Duodenal mucosa (tissue), 2 donors: ENCODE data around the gene TESK2.
A peak's percentile ranks its signal among the peaks of the same experiment; 100 is the strongest.

Source experiments
- H3K27ac ChIP-seq: one replicate; pipeline ENCODE4 v1.7.0; 2013; ENCODE audit warnings: low read depth, low read length
- H3K27me3 ChIP-seq, 2 donors: one replicate each; pipeline ENCODE4 v1.7.0; 2013; ENCODE audit warnings: low read length in 2 of 2, control low read depth in 1 of 2; ENCODE audit not compliant: insufficient read depth in 2 of 2, control insufficient read depth in 1 of 2
- H3K36me3 ChIP-seq, 2 donors: one replicate each; pipeline ENCODE4 v1.7.0; 2013; ENCODE audit warnings: low read length in 2 of 2, control low read depth in 1 of 2; ENCODE audit not compliant: insufficient read depth in 2 of 2, control insufficient read depth in 1 of 2
- H3K4me1 ChIP-seq, 2 donors: one replicate each; pipeline ENCODE4 v1.7.0; 2013; ENCODE audit warnings: low read length in 2 of 2, control low read depth in 1 of 2; ENCODE audit not compliant: insufficient read depth in 2 of 2, control insufficient read depth in 1 of 2
- H3K4me3 ChIP-seq, 2 donors: one replicate each; pipeline ENCODE4 v1.7.0; 2013; ENCODE audit warnings: low read length in 2 of 2, low read depth in 1 of 2
- H3K9ac ChIP-seq, 2 donors: one replicate each; pipeline ENCODE4 v1.7.0; 2013; ENCODE audit warnings: low read length in 2 of 2, low read depth in 1 of 2
- H3K9me3 ChIP-seq, 2 donors: one replicate each; pipeline ENCODE4 v1.7.0; 2013; ENCODE audit warnings: low read length in 2 of 2, control low read depth in 1 of 2; ENCODE audit not compliant: control insufficient read depth in 1 of 2

Gene TESK2

GRCh38 chr1:45446950-45447672 lies 43.9 kb downstream of the TESK2 start:
- Histone ChIP-seq H3K36me3 (no peaks in the 10 kb centered on the region), H3K9me3 (peaks cover 0 to 3% of the 10 kb centered on the region in 2 donors), H3K4me3 (peak overlapping the region in 1 of 2 donors; percentile 0), H3K27me3 (no peaks in the 10 kb centered on the region), H3K9ac (no peak overlapping the region), H3K4me1 (peaks cover 8 to 14% of the 10 kb centered on the region in 2 donors), H3K27ac (no peak overlapping the region)

DNA sequence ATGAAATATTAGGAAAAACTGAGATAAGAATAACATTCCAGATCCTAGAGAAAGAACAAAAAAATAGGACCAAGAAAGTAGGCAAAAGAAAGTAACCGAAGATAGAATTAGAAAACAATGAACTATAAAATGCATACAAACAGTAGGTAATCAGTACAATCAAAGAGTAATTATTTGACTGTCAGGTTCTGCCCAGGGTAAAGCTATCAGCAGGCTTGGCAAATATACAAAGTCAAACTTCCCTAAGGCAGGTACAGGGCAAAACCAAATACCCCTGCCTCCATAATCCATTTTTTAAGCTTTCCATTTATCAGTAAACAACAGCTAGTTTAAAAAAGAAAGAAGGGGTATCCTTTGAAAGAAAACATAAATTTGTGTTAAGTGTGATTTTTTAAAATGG lies 44.4 kb downstream of the TESK2 start:
- Histone ChIP-seq H3K9ac (no peak overlapping the region), H3K27ac (no peak overlapping the region), H3K27me3 (no peaks in the 10 kb centered on the region), H3K4me3 (peak overlapping the region in 1 of 2 donors; percentile 0), H3K4me1 (peaks cover 8 to 14% of the 10 kb centered on the region in 2 donors), H3K9me3 (peaks cover 0 to 3% of the 10 kb centered on the region in 2 donors), H3K36me3 (no peaks in the 10 kb centered on the region)

GRCh38 chr1:45444609-45445131 lies 46.3 kb downstream of the TESK2 start:
- Histone ChIP-seq H3K27ac (no peak overlapping the region), H3K9ac (no peak overlapping the region), H3K4me3 (no peak overlapping the region), H3K9me3 (peaks cover 0 to 3% of the 10 kb centered on the region in 2 donors), H3K27me3 (no peaks in the 10 kb centered on the region), H3K4me1 (peaks cover 8 to 14% of the 10 kb centered on the region in 2 donors), H3K36me3 (no peaks in the 10 kb centered on the region)

GRCh38 chr1:45443580-45444446 lies 47.1 kb downstream of the TESK2 start:
- peaks cover 0 to 3% of the 10 kb centered on the region in 2 donors for H3K9me3 ChIP-seq
- no peak overlapping the region for H3K4me3 ChIP-seq
- no peak overlapping the region for H3K9ac ChIP-seq
- peaks cover 8 to 14% of the 10 kb centered on the region in 2 donors for H3K4me1 ChIP-seq
- no peak overlapping the region for H3K27ac ChIP-seq
- no peaks in the 10 kb centered on the region for H3K27me3 ChIP-seq
- H3K36me3 ChIP-seq, result no peaks in the 10 kb centered on the region

DNA sequence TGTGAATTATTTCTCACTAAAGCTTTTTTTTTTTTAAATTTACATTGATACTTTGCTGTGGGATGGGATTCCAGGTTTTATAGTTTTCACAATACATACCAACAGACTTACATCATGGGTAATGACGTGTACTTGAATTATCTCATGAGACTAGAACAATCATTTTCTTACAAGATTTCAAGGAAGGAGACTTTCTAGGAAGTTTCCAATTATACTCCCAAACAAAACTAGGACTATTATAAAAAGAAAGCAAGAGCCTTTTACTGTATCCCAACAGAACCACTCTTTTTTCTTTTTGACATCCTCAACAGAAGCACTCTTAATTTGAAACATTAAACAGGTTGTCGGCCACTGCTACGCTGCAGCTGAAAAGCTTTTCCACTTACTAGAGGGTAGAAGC lies 48.7 kb downstream of the TESK2 start:
- Histone ChIP-seq H3K4me3 (no peak overlapping the region), H3K27ac (no peak overlapping the region), H3K4me1 (peaks cover 8 to 14% of the 10 kb centered on the region in 2 donors), H3K9me3 (peaks cover 0 to 3% of the 10 kb centered on the region in 2 donors), H3K27me3 (no peaks in the 10 kb centered on the region), H3K9ac (no peak overlapping the region), H3K36me3 (no peaks in the 10 kb centered on the region)

GRCh38 chr1:45437323-45437722 lies 53.6 kb downstream of the TESK2 start:
- H3K4me3 ChIP-seq, result no peak overlapping the region
- H3K4me1 ChIP-seq, result no peaks in the 10 kb centered on the region
- H3K27me3 ChIP-seq, result no peaks in the 10 kb centered on the region
- H3K9me3 ChIP-seq, result no peaks in the 10 kb centered on the region
- H3K36me3 ChIP-seq, result no peaks in the 10 kb centered on the region
- no peak overlapping the region for H3K27ac ChIP-seq
- no peak overlapping the region for H3K9ac ChIP-seq

GRCh38 chr1:45430490-45430889 lies 60.5 kb downstream of the TESK2 start:
- Histone ChIP-seq H3K36me3 (no peaks in the 10 kb centered on the region), H3K27me3 (no peaks in the 10 kb centered on the region), H3K9ac (no peak overlapping the region), H3K4me3 (no peak overlapping the region), H3K9me3 (no peaks in the 10 kb centered on the region), H3K27ac (no peak overlapping the region), H3K4me1 (no peaks in the 10 kb centered on the region)

GRCh38 chr1:45429561-45430159 lies 61.3 kb downstream of the TESK2 start:
- no peak overlapping the region for H3K27ac ChIP-seq
- no peaks in the 10 kb centered on the region for H3K27me3 ChIP-seq
- no peak overlapping the region for H3K9ac ChIP-seq
- no peak overlapping the region for H3K4me3 ChIP-seq
- H3K4me1 ChIP-seq, result no peaks in the 10 kb centered on the region
- H3K9me3 ChIP-seq, result no peaks in the 10 kb centered on the region
- H3K36me3 ChIP-seq, result no peaks in the 10 kb centered on the region

DNA sequence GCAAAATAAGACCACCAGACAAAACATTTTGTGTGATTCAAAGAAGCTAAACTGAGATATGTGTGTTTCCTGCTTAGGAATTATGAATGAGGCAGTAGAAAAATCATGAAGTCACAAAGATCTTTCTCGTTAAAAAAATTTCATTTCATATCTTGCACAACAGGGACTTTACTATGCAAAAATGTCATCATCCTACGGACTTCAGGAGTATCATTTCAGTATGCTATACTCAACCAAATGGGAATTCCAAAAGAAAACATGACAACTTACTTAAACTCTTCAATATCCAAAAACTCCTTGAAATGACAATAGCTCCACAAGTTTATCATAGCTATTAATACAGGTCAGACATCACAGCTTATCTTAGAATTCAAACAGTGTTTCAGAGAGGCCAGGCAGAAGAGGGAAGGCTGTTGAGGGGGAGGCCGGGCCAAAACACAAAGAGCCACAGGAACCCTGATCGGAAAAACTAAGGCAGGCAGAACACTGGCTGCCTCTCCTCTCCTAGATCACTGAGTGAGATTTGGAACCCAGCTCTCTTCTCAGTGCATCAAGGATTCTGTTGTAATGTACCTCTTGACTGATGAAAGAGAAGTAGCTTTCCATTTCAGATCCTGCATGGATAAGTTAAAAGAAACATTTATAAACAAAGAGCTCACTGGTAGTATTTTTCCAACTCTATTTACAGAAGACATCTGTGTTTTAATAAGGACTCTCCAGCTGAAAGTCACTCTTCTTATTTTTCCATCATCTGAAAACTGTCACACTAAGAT lies 66.9 kb downstream of the TESK2 start:
- no peak overlapping the region for H3K9ac ChIP-seq
- no peaks in the 10 kb centered on the region for H3K4me1 ChIP-seq
- H3K36me3 ChIP-seq, result peaks cover 0 to 5% of the 10 kb centered on the region in 2 donors
- H3K4me3 ChIP-seq, result no peak overlapping the region
- H3K9me3 ChIP-seq, result no peaks in the 10 kb centered on the region
- H3K27ac ChIP-seq, result no peak overlapping the region
- no peaks in the 10 kb centered on the region for H3K27me3 ChIP-seq
